Suppressor macrophage treated with lipopolysaccharide for 4 hours (primary cell): ENCODE results near the gene ZMYM4.
"Not testable (repeated sequence)": the region's sequence is repeated elsewhere in the genome, so short reads cannot be mapped to it uniquely, and the experiment has no call there.

Experiments
- DNase-seq: peaks from one replicate; pipeline ENCODE4 v3.0.0-alpha.2; 2020

ZMYM4 gene

DNA sequence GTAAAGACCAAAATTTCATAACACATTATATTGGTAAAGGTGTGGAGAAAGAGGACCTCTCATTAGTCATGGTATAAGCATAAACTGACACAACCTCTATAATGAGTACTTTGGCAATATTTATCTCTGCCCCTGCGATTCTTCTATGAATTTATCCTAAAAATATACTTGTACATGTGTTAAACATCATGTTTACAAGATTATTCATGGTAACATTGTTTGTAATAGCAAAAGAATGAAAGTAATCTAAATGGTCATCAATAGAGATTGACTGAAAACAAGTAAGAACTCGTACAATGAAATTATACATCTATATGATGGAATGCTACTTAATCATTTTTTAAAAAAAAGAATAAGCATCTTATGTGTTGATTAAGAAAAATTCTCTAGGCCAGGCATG is 192.3 kb downstream of the ZMYM4 start:
- DNase-seq = no peak

DNA sequence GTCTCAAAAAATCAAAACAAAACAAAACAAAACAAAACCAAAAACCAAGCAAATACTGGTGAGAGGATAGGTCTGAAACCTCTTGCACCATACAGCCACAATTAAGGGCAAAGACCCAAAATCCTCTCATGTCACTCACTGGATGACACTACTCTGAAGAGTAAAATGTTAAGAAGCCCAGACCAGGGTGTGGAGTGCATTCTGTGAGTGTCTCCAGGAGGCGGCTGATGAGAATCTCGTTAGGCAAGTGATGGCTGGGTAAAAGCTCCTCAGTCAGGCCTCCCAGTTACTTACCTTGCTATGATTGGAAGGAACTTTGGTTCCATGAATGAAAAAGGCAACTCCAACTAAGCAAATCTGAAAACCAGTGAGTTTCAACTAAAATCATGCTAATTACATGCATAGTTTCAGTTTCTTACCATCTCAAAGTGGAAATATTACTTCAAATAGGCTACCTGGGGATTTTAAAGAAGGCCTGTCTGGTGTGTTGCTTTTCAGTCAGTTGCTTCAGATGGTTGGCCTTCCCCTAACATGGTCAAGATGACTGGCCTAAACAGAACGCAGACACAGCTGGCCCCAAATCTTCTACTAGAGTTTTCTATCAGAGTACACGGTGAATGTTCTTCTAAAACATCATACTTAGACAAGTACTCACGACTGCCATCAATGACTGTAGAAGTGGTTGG is 193.6 kb downstream of the ZMYM4 start:
- DNase-seq = no peak

DNA sequence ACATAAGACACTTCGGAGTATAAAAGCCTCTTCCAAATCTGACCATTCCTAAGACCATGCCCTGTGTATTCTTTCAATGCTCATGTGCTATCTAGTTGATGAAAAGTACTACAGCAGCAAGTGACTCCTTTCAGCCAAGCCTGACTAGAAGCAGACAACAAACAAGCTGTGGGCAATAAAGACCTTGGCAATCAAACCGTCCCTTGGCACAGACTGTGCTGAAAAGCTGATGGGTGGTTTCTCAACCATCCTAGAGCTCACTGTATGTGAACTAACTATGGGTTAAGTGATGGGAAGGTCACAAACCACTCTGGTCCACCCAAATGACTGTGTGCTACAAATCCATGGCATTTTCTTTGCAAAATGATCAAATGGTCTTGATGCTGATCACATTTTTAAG is 194.7 kb downstream of the ZMYM4 start:
- no peak for DNase-seq

GRCh38 chr1:35463749-35464148 is 195.2 kb downstream of the ZMYM4 start:
- not testable (repeated sequence) for DNase-seq

- DNase-seq = no peak
Measured at GRCh38 chr1:35466120-35466519, 197.6 kb downstream of the ZMYM4 start.

DNA sequence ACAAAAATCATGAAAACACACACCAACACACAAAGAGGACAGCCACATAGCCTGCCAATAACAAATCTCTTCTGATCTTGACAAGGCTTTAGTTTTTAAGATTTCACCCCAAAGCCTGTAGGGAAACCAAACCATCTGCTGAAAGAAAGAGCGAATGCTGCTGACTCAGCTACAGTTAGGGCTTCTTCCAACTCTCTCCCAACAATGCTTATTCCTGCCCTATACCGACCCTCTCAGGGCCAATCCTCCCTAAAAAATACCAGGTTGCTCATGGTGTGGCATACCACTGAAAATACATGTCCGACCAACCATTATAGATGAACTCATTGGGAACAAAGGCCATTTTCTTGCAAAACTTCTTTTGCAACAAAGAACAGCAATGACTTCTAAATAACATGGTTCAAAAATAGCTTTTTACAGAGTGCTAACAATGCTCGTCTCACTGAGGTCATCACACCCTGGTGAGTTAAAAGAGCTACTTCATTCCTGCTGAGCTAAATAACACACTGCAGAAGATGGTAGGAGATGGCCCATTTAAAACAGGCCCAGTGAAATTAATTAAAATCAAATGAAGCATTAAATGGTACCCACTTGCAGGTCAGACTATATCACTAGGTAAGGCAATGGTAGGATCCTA is 202.6 kb downstream of the ZMYM4 start:
- peak; percentile 22 for DNase-seq
